ENCODE results near the gene INAVA.

GRCh38 chr1:200873671-200874397 lies 20.9 kb upstream of the INAVA start:
- TF ChIP-seq TEAD1 (CRISPR knock-in tag; IDR thresholded peaks at IDR 0.05), result no peak
- no peak for TF ChIP-seq POLR2A (conservative IDR thresholded peaks at IDR 0.05)
- no peak for TF ChIP-seq ZNF24 (IDR thresholded peaks at IDR 0.05)
- TF ChIP-seq ZNF780A (CRISPR knock-in tag; IDR thresholded peaks at IDR 0.05), result no peak
